Activated CD4-positive, alpha-beta T cell treated with anti-CD3 and anti-CD28 coated beads, Interleukin-2, Interleukin-6, amounts not matched to agents 100 ng/mL and 50 ng/mL, durations not matched to agents 16 hours and 8 hours (primary cell): ENCODE results near the gene SEZ6.

Experiments
- DNase-seq: peaks from one replicate; pipeline ENCODE4 v3.0.0-alpha.2; 2020

Gene SEZ6

DNA sequence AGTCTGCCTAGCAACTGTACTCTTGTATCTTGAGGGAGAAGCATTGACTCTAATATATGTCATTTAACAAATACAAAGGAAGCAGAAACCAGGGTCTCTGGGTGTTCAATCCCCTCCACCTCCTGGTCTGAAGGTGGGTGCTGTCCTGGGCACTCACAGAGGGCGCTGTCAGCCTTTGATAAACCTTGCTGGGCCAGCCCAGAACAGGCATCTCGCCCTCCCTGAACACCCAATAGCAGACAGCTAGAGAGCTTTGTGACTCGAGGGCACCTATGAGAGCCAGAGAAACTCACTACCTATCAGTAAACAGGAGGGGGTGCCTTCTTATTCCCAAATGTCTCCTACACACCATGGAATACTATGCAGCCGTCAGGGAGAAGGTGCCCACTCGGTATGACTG, 30.8 kb upstream of the SEZ6 start:
- no peak for DNase-seq

DNA sequence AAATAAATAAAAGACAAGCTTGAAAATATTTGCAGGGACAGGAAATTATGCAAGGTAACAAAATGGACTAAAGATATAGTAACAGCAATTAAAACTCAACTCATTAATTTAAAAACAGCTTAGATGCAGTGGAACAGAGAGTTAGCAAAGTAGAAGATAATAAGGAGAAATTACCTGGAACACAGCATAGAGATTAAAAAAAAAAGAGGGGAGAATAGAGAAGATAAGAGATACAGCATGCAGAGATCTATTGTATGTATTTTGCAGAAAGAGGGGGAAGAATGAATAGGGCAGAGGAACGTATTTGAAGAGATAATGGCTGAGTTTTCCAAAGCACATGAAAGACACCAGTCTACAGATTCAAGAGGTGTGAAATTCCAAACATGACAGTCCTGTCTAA, 28.7 kb upstream of the SEZ6 start:
- DNase-seq: no peak

DNA sequence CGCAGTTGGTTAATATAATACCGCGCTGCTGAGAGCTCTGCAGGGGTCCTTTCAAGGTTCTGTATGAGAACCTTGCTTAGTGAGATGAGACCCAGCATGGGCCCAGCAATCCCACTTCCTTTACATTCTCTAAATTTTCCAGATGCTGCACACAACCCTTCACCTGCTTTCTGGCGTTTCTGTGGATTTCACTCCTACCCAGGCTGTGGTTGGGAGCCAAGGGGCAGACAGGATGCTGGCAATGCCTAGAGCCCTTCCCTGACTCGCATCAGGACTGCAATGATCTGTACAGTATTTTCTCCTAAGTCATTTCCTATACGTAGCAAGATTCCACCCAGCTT, 27.0 kb upstream of the SEZ6 start:
- no peak for DNase-seq

DNA sequence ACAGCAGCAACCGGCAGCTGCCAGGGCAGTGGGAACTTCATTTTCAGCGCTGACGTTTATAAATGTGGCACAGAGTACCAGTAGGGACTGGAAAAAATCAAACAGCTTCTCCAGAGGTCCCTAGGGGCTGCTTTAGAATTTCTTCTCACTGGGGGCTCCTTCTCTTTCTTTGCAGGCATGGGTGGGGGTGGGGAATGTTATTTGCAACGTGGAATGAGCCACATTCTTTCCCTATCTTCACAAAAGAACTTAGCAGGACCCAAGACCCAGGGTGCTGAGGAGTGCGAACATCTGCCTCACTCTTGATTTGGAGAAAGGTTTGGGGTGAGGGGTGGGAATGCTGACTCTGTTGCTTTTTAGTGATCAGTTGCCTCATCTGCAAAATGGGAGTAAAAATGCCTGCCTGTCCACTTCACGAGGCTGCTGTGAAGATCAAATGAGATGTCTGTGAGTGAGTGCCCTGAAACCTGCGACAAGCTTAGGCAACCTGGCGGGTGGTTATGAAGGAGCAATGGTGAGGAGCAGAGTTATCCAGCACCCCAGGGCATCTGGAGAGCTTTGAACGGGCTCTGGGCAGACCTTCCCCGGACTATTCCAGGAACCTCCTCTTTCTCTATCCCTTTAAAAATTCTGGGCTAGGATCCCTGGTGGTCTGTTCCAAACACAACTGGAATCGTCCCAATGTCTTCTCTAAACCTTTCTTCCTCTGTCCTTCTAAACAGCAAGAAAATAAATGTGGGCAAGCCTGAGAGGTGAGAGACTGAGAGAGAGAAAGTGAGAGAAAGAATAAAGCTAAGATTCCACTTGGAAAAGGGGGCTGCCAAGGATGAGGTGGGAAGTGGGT, 26.4 kb upstream of the SEZ6 start:
- no peak for DNase-seq

DNA sequence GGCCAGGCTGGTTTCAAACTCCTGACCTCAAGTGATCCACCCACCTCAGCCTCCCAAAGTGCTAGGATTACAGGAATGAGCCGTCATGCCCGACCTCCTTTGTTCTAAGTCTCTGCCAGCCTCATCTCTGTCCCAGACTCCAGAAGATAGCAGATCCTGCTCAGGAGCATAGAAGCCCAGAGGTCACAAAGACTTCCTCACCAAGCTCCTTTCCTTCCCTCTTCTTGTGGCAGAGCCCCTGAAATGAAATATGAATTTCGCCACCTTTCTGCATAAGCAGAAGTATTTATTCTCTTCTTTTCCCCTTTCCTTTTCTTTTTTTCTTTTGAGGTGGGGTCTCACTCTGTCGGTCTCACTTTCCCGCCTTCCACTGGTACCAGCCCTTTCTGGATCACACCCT, 25.7 kb upstream of the SEZ6 start:
- no peak for DNase-seq

DNA sequence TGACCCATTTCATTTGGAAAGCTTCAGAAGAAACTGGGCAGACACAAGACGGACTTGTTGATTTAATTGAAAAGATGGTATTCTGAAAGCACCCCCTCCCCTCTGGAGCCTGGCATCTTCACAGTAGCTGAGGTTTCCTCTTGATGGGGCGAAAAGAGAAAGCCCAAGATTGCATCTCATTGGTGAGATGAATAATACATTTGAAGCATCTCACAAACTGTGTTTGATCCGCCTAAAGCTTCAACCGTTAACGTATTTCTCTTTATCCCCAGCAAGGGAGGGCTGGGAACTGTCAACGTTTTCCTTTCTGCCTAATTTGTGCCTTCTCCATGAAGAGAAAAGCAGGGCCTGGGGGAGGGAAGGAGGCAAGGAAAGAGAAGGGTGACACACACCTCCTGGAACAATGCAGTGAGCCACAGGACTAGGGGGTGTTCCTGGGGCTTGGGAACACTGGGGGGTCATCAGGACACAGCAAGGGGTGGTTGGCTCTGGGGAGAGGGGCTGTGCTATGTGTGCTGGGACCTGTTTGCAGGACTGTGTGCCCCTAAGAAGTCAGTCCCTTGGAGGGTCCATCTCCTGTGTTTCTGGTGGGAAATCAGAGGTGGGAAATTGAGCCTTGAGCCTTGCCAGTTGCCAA, 18.6 kb upstream of the SEZ6 start:
- DNase-seq: no peak

DNA sequence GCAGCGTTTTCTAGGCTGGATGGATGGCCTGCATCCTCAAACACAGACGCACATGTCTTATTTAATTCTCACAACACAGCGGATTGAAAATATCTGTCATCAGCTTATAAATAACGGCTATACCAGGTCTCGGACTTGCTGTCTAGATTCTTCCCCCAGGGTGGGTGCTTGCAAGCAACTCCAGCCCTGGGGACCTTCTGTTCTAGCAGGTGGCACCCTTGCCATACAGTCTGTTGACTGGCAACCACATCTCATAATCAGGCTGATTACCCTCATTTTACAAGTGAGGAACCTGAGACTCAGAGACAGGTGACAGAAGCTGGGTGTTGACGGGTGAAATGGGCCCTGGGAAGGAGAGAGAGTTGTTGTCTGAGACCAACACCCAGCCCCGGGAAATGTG, 16.2 kb upstream of the SEZ6 start:
- no peak for DNase-seq

DNA sequence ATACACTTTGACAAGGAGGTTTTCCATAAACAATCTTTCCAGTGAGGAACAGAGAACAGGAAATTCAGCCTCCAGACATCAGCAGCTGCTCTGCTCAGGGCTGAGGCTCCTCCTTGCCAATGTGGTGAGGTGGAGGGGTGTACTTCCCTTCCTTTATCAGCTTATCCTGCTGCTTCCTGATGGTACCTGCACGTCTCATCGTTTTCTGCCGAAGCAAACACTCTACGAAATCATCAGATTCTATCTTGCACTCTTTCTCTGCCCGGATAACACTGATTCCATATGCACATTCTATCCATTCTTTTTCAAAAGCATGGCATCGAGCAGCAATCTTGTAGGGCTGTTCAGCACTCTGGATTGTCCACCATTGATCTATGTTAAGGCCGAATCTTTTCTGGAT, 15.4 kb upstream of the SEZ6 start:
- no peak for DNase-seq

DNA sequence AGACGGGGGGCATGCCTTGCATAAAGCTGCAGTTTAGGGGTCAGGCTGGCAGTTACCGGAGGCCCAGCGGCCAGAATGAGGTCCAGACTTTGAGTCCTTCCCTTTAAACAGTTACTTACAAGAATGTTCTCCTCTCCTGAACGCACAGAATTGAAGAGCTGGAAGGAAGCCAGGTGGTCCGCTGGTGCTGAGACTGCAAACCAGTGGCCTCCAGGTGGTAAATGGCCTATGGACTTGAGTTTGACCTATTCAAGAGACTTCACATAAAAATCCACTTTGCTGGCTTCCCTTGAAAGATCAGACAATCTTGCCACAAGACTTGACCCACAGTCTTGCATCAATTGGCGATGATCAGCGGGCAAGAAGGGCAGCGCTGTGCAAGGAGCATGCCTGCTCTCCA, 14.7 kb upstream of the SEZ6 start:
- no peak for DNase-seq

DNA sequence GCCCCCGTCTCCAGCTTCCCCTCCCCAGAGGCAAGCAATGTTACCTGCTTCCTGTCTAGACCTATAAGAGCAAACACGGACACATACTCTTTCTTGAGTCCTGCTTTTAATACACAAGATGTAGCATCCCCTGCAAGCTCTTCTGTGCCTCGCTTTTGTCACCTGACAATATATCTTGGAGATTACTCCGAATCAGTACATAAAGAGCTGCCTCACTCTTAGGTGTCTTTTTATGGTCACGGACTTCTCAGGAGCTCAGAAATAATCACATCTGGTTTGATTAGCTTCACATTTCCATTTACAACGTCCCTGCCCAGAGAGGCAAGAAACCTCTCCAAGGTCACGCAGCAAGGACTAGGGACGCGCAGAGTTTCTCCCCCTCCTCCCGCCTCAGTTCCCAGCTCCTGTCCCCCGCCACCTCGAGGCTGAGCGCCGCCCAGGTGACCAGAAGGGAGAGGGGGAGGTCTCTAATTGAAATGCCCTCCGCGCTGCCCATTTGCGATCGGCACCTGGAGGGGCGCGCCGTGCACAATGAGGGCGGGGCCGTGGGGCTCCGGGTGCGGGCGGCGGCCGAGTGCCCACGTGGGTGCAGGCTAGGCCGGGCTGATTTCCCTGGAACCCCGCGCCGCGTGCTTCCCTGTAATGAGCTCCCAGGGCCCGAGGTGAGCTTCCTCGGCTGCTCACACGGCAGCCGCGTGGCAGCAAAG, 13.8 kb upstream of the SEZ6 start:
- DNase-seq: no peak

DNA sequence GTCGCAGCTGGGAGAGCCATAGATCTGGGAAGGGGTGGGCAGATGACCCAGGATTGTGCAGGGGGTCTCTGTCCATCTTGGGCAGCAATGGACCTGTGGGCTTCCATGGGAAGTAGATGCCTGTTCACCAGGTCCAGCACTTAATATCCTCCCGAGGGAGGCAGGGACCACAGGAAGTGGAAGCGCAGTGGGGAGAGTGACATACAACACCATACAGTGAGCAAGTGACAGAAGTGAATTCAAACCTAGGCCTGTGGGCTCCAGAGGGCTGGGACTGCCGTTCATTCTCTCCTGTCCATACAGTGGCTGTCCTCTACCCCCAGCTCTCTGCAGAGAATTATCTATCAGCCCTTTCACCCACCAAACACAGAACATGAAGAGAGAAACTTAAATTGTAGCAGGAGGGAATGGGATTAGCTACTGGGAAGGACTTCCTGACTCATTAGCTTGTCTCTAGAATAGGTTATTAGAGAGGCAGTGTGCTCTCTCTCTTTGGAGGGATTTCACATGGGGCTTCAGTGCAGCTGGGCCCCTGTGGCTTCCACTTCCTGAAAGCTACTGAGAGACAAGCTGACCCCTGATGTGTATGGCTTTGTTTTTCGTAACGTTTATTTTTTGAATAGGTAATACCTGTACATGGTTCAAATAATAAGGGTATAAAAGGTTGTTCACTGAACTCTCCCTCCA, 13.1 kb upstream of the SEZ6 start:
- no peak for DNase-seq

DNA sequence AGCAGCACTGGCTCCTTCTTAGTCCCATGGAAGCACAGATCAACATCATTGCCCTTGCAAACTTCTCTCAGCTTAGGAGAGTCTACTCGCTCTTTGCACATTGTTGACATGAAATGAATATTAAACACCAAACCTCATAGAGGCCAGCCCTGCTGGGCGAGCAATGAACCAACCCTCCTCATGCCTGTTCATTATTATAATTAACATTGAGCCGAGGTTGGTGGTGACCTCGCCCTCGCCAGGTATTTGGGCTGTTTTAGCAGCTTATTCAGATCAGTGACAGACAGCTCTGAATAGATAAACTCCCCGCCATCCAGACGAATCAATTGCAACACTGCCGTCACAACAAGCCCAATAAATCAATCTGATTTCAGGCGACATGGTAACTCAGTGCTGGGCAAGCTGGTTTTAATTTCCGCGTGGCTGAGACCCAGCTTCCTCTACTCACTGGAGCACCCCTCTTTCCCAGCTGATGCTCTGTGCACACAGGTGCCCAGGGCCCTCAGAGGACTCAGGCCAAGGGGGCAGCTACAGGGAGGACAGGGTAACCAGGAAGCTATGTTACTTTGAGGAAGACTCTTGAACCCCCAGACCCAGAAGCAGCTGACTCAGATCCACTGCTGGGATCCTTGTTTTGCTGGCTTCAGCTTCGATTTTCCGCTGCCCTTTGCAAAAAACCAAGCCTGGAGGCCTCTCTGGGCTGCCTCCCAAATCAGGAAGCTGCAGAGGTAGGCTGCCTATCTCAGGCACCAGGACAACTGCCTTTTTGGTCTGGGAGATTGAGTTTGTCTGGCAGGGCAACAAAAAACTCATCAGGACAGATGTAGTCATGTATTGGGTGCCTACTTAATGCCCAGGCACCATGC, 10.7 kb upstream of the SEZ6 start:
- no peak for DNase-seq

DNA sequence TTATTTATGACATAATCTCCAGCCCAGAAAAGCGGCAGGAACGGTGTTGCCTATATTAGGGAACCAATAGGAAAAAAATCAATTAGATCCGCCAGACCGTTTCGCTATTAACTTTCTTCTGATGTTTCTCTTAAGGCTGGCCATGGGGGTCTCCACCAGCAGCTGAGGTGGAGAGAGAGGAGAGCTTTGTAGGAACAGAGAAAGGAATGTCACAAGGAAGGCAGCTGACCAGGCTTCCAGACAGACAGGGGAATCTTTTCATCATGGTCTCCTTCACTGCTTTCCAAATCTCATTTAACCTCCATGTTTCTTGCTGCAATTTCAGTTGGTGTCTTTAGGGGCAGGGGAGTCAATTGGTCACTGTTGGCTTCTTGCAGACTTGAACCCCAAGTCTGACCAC, 8.9 kb upstream of the SEZ6 start:
- DNase-seq: no peak

DNA sequence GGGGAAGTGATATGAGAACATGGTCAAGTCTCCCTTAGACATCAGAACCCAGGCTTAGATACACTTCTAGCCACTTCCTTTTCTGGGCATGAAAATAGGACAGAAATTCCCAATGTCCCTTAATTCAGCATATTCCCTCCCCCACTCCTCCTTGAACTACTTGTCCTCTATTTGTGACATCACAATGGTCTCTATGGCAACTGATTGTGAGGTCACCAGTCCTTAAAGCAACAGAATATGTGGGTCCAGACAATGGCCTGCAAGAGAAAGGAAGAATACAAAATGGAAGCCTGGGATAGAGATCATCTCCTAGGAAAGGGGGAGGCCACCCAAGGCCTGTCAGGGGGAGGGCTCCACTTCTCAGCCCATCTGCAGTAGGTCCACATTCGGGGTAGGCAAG, 6.7 kb upstream of the SEZ6 start:
- no peak for DNase-seq

DNA sequence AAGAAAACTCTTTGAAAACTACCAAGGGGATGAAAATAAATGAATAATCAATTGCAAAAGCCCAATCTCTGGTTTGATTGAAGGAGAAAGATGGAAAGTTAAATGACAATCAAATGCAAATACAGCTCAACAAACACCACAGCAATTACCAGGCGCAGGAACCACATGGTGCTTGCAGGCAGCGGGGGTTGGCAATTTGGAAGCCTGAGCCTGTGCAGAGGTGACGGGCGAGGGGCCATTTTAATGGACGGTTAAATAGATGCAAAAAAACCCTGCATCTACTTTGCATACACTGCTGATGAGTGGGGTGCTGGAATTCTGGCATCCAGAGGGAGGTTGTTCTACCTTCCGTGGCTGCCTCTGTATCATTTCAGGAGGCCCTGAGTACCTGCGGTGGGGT, 4.8 kb upstream of the SEZ6 start:
- no peak for DNase-seq

DNA sequence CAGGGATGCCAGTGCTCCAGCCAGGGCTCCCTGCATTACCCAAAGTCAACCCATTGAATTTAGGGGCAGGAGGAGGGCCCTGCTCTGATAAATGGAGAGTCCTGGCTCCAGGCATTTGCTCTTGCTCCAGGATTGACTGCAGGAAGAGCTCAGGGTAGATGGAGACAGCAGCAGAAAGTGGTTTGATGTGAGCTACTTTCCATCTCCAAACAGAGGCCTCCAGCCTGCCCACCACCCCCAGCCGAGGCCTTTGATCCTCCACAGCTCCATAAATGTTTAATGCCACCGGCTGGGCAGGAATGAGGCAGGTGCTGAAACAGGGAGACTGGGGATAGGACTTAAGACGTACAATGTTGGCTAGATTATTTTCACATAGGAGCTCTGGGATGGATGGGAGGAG, 4.3 kb upstream of the SEZ6 start:
- no peak for DNase-seq

DNA sequence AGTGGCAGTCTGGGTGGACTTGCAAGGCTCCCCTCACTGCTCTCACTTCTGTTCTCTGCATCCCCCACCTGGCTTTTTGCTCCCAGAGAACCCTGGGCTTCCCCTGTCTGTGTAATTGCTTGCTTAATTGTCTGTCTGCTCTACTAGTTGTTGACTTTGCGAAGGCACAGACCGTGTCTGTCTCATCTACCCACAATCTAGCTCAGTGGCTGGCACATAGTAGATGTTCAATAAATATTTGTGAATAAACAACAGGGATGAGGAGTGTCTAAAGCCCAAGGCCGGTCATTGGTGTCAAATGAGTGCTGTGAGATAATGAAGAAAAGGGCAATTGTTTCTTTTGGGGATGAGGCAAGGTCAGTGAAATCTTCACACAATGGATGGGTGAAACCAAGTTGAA, 2.8 kb upstream of the SEZ6 start:
- no peak for DNase-seq

DNA sequence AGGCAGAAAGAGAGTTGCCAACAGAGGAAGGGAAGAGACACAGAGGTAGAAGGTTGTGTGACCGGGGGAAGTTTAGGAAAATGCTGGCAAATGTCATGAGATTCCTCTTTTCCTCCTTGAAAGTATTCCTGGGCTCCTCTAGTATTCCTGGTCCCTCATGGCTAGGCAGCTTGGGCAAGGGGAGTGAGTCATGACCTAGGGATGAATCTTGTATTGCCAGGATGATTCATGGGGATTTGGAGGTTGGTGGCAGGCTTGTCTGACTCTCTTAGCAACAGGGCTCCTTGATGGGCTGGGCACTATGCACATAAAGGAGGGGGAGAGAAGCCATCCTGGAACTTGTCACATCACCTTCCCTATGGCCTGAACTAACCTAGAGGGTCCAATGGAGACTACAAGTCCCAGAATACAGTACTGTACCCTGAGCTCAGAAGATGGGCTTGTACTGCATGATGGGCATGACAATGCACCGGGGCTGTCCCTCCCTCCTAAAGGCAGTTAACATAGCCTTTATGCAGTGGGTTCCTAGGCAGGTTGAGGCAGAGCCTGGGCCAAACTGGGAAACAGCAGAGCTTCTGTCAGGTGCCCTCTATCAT, 2.1 kb upstream of the SEZ6 start:
- no peak for DNase-seq

DNA sequence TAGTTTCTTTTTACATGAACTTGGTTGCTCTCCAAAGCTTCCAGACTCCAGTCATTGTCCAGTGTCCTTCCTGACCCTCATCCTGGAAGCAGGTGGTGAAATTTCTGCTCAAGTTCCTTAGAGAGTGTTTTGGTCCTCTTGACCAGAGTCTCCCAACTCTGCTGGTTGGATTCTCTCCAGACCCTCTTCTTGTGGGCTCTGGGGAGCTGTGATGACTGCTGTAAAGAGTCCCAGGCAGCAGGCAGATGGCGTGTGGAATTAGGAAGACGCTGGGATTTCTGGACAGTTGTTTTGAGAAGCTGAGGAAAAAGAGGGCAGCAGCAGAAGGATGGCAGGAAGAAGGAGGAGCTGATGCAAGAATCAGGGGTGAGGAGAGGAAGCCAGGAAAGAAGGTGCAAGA, 1.6 kb upstream of the SEZ6 start:
- DNase-seq: no peak

DNA sequence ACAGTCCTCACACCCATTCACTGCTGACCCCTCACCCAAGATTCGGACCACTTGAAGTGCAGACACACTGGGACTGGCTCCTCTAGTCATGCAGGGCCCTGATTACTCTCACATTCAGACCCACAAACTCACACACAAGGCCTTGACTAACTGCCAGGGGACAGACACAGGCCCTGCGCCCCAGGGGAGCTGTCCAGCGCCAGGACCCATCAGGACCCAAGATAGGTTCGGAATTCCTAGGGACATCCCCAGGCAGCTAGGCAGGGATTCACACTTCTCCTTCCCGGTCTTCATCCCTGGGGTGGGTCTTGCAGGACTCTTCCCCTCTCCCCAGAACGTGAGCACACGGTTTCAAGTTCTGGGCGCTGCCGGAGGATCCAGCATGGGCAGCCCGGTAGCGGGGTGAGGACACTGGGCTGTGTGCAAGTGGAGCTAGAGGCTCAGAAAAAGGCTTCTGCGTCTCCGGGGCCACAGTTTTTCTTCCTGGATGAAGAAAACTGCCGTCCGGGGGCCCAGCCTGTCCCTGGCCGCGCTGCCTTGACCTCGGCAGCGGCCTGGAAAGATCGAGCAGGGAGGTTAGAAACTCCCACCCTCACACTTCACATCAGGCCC, 1.6 kb downstream of the SEZ6 start:
- no peak for DNase-seq

DNA sequence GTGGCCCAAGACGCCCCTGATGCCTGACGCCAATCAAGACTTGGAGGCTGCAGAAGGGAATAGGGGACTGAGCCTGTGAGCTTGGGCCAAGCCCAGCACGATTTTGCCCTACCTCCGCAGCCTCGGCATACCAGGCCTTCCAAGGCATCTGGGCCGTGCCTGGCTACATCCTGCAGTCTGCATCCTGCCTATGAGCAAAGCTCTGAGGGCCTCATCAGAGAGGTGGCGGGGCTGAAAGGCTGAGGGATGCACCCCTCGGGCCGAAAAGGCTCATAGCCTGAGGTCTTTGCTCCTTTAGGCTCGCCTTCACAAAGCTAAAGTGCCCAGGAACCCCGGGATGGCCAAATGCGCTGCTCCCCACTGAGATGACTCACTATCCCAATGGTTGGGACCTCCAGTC, 2.5 kb downstream of the SEZ6 start:
- DNase-seq: no peak

DNA sequence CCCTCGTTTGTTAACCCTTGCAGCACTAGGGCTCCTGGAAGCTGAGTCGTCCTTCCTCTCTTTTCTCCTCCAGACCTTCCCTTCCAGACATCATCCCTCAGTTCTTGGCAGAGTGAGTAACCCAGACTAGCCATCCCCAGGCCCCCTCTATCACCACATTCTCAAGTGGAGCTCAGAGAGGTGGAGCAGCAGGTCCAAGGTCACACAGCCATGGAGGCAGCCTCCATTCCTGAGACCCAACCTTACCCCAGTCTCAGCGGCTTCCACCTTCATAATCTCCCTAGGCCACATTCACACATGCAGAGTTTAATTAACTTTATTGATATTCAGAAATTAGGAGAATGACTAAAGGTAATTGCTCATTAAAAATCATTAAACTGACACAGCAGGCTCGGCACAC, 3.0 kb downstream of the SEZ6 start:
- DNase-seq: no peak
